Hematopoietic multipotent progenitor cell treated with erythropoietin and hydrocortisone succinate and interleukin-3 and kit ligand, for 8 days (in vitro differentiated cells): ENCODE measurements around the gene YPEL2.

Experiments used
- DNase-seq: peaks from one replicate; pipeline ENCODE4 v3.0.0-alpha.2; 2015

The YPEL2 gene

GRCh38 chr17:59330053-59330942 lies 1.2 kb upstream of the YPEL2 start:
- DNase-seq, result peak; percentile 46

- DNase-seq, result no peak
Observed at GRCh38 chr17:59331929-59332748, 684 bp downstream of the YPEL2 start.

- no peak for DNase-seq
Observed at GRCh38 chr17:59332749-59333377, 1.4 kb downstream of the YPEL2 start.

- DNase-seq, result no peak
Observed at GRCh38 chr17:59333836-59334235, 2.4 kb downstream of the YPEL2 start.

- DNase-seq, result no peak
Observed at GRCh38 chr17:59335685-59336084, 4.2 kb downstream of the YPEL2 start.

GRCh38 chr17:59337741-59338299 lies 6.4 kb downstream of the YPEL2 start:
- no peak for DNase-seq

GRCh38 chr17:59338498-59338897 lies 7.0 kb downstream of the YPEL2 start:
- no peak for DNase-seq

GRCh38 chr17:59341922-59342321 lies 10.5 kb downstream of the YPEL2 start:
- DNase-seq, result no peak

- no peak for DNase-seq
Observed at GRCh38 chr17:59342681-59343131, 11.3 kb downstream of the YPEL2 start.

- DNase-seq, result no peak
Observed at GRCh38 chr17:59345476-59345875, 14.0 kb downstream of the YPEL2 start.

GRCh38 chr17:59346341-59346740 lies 14.9 kb downstream of the YPEL2 start:
- DNase-seq, result no peak

GRCh38 chr17:59346876-59347407 lies 15.5 kb downstream of the YPEL2 start:
- DNase-seq, result no peak

- DNase-seq, result no peak
Observed at GRCh38 chr17:59347975-59348391, 16.5 kb downstream of the YPEL2 start.

- DNase-seq, result no peak
Observed at GRCh38 chr17:59349178-59349577, 17.7 kb downstream of the YPEL2 start.

GRCh38 chr17:59353106-59353854 lies 21.8 kb downstream of the YPEL2 start:
- no peak for DNase-seq

GRCh38 chr17:59353936-59354755 lies 22.7 kb downstream of the YPEL2 start:
- no peak for DNase-seq

GRCh38 chr17:59355030-59355701 lies 23.7 kb downstream of the YPEL2 start:
- no peak for DNase-seq

- DNase-seq, result no peak
Observed at GRCh38 chr17:59355702-59356325, 24.4 kb downstream of the YPEL2 start.

GRCh38 chr17:59356543-59357218 lies 25.2 kb downstream of the YPEL2 start:
- DNase-seq, result no peak
